ENCODE results near the gene FAM161A. TPM values are rescaled to one million over a fixed set of nuclear protein-coding genes. Genes with fewer than 3 reads are reported as not detected.
A peak's percentile ranks its signal among the peaks of the same experiment; 100 is the strongest.
"Not testable (repeated sequence)": the region's sequence is repeated elsewhere in the genome, so short reads cannot be mapped to it uniquely, and the experiment has no call there.

The FAM161A gene
- total RNA-seq, 1 donor from 2014 or later = 30.3 TPM

DNA sequence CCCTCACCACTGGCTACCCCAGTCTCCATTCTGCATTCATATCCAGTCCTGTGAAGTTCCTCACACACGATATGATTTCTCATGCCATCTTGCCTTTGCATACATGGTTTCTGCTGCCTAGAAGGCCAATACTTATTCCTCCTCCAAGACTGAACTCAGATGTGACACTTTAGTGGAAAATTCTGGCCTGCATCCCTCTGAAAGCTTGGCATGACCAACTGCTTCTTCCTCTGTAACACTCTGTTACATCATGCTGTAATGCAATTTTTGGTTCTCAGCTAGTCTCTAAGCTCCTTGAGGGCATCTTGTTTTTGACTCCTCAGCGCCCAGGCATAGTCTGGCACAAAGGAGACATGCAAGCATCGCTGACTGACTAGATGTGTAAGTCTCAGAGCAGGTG, 12.6 kb downstream of the FAM161A start:
- DNase-seq = no peak

GRCh38 chr2:61834893-61835292, 19.0 kb downstream of the FAM161A start:
- no peak for DNase-seq

DNA sequence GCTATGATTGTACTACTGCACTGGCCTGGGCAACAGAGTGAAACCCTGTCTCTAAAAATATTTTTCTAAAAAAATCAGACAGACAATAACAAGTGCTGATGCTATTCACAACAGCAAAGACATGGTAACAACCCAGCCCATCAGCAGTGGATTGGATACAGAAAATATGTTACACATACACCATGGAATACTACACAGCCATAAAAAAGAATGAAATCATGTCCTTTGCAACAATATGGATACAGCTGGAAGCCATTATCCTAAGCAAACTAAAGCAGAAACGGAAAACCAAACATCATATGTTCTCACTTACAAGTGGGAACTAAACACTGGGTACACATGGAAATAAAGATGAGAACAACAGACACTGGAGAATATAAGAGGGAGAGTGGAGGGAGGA, 19.9 kb downstream of the FAM161A start:
- no peak for DNase-seq

DNA sequence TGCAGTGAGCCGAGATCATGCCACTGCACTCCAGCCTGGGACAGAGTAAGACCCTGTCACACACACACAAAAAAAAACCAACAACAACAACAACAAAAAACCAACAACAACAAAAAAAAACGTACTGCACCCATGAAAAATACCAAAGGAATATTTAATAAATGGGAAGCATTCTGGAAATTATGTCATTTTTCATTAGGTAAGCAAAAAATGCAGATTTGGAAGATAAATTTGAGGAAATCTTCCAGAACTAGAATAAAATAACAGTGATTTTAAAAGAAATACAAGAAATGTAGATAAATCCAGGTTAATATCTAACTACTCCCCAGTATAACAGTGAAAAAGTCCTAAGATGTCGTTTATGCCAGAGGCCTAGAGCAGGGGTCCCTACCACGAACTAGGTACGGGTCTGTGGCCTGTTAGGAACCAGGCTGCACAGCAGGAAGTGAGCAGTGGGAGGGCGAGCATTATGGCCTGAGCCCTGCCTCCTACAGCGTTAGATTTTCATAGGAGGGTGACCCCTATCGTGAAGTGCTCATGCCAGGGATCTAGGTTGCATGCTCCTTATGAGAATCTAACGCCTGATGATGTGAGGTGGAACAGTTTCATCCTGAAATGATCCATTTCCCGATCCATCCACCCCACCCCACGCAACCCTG, 21.5 kb downstream of the FAM161A start:
- DNase-seq = no peak

- no peak for DNase-seq
These were observed 31.6 kb downstream of the FAM161A start for GRCh38 chr2:61822255-61822654.

DNA sequence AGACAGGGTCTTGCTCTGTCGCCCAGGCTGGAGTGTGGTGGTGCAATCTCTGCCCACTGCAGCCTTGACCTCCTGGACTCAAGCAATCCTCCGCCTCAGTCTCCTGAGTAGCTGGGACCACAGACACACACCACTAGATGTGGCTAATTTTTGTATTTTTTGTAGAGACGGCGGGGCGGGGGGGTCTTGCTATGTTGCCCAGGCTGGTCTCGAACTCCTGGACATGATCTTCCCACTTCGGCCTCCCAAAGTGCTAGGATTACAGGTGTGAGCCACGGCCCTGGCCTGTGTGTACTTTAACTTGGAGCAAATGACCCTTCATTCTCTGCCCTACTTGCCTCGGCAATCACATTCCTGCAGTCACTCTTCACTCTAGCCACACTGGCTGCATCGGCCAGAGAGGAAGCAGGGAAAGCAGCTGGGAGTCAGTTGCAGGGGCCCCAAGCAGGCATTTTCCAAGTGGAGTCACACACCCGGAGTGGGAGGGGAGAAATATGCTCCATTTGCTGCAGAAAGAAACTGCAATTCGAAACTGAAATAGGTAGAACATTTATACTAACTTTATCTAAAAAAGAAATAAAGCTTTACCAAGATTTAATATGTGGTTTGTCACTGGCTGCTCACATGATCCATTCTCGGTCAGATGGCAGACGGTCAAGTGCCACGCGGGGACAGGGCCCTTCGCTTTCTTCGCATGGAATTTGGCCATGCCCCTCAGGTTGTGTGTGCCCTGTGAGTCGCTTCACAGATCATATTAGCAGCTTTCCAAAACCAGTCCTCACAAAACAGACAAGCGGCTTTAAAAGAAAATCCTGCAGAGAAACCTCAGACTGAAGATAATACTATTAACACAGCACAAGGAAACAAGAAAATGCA, 37.1 kb downstream of the FAM161A start:
- no peak for DNase-seq

GRCh38 chr2:61814539-61815160, 39.2 kb downstream of the FAM161A start:
- DNase-seq = no peak

DNA sequence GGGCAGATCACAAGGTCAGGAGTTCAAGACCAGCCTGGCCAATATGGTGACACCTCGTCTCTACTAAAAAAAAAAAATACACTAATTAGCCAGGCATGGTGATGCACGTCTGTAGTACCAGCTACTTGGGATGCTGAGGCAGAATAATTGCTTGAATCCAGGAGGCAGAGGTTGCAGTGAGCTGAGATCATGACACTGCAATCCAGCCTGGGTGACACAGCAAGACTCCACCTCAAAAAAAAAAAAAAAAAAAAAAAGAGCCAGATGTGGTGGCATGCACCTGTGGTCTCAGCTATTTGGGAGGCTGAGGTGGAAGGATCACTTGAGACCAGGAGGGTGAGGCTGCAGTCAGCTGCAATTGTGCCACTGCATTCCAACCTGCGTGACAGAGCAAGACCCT, 40.5 kb downstream of the FAM161A start:
- not testable (repeated sequence) for DNase-seq

DNA sequence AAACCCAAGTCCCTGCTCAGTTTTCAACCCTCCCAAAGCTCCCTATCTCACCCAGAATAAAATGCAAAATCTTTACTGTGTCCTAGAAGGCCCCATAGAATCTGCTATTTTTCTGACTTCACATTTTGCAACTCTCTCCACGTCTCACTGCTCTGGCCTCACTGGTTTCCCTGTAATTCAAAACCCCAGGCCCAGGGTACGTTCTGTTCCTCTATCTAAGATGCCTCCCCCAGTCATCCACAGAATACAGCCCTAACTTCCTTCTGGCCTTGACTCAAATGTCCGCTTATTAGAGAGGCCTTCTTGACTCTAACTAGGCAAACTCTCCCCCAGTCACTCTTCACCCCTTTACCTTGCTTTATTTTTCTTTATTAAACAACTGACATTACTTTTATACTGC, 42.0 kb downstream of the FAM161A start:
- no peak for DNase-seq

DNA sequence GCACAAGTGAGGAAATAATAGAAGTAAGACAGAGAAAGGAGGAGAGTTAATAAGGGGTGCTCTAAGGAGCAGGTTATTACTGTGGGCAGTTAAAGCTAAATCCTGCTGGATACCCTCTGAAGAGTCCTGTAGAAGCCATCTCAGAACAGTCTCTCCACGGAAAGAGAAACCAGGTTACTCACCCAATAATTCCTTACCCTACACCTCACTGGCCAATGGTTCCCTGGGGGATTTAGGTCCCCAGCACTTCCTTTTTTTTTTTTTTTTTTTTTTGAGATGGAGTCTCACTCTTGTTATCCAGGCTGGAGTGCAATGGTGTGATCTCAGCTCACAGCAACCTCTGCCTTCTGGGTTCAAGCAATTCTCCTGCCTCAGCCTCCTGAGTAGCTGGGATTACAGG, 43.7 kb downstream of the FAM161A start:
- DNase-seq = not testable (repeated sequence)

DNA sequence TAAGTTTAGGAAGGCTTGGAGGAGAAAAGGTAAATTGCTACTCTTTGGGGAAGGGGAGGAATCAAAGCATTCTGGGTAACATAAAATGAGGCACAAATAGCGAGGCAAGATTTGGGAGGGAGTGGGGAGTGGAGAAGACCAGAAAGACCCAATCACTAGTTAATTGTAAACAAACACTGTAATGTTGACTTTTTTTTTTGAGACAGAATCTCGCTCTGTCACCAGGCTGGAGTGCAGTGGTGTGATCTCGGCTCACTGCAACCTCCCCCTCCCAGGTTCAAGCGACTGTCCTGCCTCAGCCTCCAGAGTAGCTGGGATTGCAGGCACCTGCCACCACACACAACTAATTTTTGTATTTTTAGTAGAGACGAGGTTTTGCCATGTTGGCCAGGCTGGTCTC, 45.2 kb downstream of the FAM161A start:
- DNase-seq = not testable (repeated sequence)

DNA sequence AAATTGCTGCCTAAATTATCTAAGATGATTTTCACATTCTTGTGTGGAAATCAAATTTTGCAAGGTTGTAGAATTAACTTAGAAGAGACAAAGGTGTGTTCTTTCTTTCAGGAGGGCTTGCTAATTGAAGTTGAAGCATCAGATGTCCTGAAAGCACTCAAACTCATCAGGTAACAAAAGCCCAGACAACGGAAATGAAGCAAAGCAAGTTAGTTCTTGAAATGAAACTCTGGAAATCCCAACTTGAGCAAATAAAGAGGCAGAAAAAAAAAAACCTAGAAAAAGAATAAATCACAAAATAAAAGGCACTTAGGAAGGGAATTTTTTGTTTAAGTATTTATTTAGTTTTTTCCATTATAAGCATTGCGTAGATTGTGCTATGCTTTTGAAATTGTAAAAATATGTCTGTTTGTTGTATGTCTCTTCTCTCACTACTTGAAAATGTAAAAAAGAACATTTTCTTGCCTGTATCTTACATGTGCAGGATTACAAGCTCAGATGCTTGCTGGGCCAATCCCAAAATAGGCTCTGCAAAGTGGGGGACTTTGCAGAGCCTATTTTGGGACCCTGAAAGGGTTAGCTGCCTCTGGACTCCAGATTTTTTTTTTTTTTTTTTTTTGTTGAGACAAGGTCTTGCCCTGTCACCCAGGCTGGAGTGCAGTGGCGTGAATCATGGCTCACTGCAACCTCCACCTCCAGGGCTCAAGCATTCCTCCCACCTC, 46.7 kb downstream of the FAM161A start:
- no peak for DNase-seq

GRCh38 chr2:61802548-61802947, 51.3 kb downstream of the FAM161A start:
- DNase-seq = no peak

DNA sequence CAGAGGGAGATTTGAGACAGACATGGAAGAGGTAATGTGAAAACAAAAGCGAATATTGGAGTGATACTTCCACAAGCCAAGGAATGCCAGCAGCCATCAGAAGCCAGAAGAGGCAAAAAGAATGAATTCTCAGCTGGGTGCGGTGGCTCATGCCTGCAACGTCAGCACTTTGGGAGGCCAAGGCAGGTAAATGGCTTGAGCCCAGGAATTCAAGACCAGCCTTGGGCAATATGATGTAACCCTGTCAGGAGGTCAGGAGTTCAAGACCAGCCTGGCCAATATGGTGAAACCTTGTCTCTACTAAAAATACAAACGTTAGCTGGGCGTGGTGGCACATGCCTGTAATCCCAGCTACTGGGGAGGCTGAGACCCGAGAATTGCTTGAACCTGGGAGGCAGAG, 54.8 kb downstream of the FAM161A start:
- no peak for DNase-seq

DNA sequence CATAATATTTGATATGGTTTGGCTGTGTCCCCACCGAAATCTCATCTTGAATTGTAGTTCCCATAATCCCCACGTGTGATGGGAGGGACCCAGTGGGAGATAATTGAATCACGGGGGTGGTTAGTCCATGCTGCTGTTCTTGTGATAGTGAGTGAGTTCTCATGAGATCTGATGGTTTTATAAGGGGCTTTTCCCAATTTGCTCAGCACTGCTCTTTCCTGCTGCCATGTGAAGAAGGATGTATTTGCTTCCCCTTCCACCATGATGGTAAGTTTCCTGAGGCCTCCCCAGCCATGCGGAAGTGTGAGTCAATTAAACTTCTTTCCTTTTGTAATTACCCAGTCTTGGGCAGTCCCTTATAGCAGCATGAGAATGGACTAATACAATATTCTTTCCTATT, 56.4 kb downstream of the FAM161A start:
- DNase-seq = not testable (repeated sequence)

DNA sequence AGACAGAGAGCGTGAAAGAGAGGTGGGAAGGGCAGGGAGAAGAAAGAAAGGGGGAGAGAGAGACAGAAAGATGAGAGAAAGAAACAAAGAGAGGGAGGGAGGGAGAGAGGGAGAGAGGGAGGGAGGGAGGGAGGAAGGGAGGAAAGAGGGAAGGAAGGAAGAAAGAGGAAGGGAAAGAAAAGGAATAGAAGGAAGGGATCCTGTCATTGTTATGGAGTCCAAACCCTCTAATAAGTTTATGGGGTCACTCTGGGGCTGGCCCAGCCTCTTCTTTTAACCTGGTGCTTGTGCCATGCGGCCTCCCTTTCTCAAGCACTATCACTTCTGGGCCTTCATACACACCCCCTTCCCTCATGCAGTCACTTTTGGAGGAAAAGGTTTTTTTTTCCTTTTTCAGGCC, 58.5 kb downstream of the FAM161A start:
- DNase-seq = no peak

DNA sequence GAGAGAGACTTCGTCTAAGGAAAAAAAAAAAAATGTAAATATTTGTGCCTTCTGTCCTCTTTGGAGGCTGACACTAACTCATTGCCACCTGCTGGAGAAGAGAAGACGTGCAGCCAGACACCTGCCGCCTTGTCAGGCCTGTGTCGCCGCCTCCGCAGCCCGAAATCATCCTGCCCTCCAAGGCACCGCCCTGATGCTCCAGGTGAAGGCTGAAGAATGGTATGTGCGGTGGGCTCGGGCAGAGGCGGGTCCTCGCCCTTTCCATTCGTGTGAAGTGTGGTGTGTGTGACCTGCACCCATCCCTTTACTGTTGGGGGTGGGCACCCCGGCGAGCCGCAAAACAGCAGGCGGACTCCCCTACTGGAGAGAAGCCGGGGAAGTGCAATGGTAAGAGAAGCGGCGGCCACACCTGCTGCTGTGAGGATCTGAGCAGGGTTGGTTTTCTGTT, 60.4 kb downstream of the FAM161A start:
- DNase-seq = peak; percentile 22

DNA sequence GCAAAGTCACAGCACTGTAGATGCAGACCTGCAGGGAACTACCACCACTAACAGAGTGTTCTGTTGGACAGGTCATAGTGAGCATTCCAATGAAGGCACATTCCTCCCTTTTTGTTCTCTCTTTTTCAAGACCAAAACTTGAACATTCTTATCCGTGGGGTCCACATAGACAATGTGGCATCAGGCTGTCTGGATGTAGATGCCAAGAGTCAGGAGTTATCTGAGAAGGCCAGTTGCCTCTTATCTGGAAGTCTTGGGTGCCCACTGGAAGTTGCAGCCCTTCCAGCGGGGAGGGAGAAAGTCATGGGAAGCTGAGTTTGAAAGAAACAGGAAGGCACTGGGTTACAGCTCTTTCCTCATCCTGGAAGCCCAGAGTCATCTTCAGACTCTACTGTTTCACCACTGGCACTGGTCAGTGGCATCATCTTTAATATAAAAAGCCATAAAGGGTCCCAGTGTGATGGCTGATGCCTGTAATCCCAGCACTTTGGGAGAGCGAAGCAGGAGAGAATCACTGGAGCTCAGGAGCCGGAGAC, 61.4 kb downstream of the FAM161A start:
- no peak for DNase-seq

DNA sequence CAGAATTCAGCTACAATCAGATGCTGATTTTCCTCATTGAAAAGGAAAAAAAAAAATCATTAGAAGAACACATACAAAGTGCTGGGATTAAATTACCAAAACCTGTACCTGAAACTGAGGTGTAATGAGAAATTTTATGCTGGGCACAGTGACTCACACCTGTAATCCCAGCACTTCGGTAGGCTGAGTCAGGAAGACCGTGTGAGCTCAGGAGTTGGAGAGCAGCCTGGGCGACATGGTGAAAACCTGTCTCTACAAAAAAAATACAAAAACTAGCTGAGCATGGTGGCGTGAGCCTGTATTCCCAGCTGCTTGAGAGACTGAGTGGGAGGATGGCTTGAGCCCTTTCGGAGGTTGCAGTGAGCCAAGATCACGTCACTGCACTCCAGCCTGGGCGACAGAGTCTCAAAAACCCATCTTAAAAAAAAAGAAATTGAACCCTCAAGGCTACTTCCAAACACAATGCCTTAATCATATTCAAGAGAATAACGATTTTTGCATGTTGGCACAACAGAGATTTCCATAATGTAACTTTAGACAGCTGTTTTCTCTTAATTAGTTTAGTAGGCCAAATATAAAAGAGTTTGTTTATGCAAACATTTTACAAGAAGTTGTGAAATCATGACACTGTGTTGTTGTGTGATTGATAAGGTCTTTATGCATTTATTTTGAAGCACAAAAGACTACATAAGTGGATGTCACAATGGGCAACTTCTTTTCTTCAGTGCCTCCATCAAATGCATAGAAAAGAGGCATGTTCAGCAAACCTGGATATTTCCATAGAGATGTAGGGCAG, 63.9 kb downstream of the FAM161A start:
- no peak for DNase-seq

- no peak for DNase-seq
These were observed 65.8 kb downstream of the FAM161A start for GRCh38 chr2:61787941-61788563.

GRCh38 chr2:61786876-61787275, 67.0 kb downstream of the FAM161A start:
- no peak for DNase-seq
